H9 (cell line): ENCODE measurements around the gene WIZ. TPM values are rescaled to one million over a fixed set of nuclear protein-coding genes. Genes with fewer than 3 reads are reported as not detected.
A peak's percentile ranks its signal among the peaks of the same experiment; 100 is the strongest.

Experiments used
- DNase-seq: peaks from one replicate; pipeline ENCODE4 v3.0.0-alpha.2; 2017
- H2AFZ ChIP-seq: one replicate; pipeline ENCODE4 v1.6.1; 2013; ENCODE audit warnings: mild to moderate bottlenecking, low read length, control low read depth, moderate library complexity
- H2AK5ac ChIP-seq: 2 replicates; pipeline ENCODE4 v1.6.1; 2013; ENCODE audit warnings: low read length, control low read depth, mixed read lengths; ENCODE audit not compliant: insufficient read length
- H2BK120ac ChIP-seq: one replicate; pipeline ENCODE4 v1.6.1; 2013; ENCODE audit warnings: low read depth, mild to moderate bottlenecking, low read length, control low read depth, inconsistent platforms; ENCODE audit not compliant: poor library complexity, severe bottlenecking
- H2BK12ac ChIP-seq: 2 replicates; pipeline ENCODE4 v1.6.1; 2013; ENCODE audit warnings: low read length, control low read depth, mixed read lengths, low read depth; ENCODE audit not compliant: insufficient read length
- H2BK15ac ChIP-seq: 2 replicates; pipeline ENCODE4 v1.6.1; 2013; ENCODE audit warnings: low read depth, low read length, control low read depth
- H2BK20ac ChIP-seq: one replicate; pipeline ENCODE4 v1.6.1; 2013; ENCODE audit warnings: low read depth, mild to moderate bottlenecking, low read length, control low read depth, inconsistent platforms; ENCODE audit not compliant: poor library complexity, severe bottlenecking
- H2BK5ac ChIP-seq: 2 replicates; pipeline ENCODE4 v1.6.1; 2013; ENCODE audit warnings: low read length, control low read depth, mixed read lengths; ENCODE audit not compliant: insufficient read length
- H3K14ac ChIP-seq: 2 replicates; pipeline ENCODE4 v1.6.1; 2013; ENCODE audit warnings: low read length, control low read depth; ENCODE audit not compliant: insufficient read depth
- H3K18ac ChIP-seq: 2 replicates; pipeline ENCODE4 v1.6.1; 2013; ENCODE audit warnings: low read depth, mild to moderate bottlenecking, mixed read lengths, low read length, control low read depth; ENCODE audit not compliant: insufficient read length
- H3K23ac ChIP-seq: 2 replicates; pipeline ENCODE4 v1.6.1; 2013; ENCODE audit warnings: low read length, control low read depth, mixed read lengths, low read depth; ENCODE audit not compliant: insufficient read length
- H3K23me2 ChIP-seq: 2 replicates; pipeline ENCODE4 v1.6.1; 2013; ENCODE audit warnings: low read depth, mild to moderate bottlenecking, mixed read lengths, low read length, control low read depth; ENCODE audit not compliant: insufficient read length, poor library complexity, severe bottlenecking
- H3K27ac ChIP-seq: 2 replicates; pipeline ENCODE4 v1.5.1; 2013; ENCODE audit warnings: low read length, control low read depth, mixed read lengths, low read depth; ENCODE audit not compliant: insufficient read length
- H3K27me3 ChIP-seq: 2 replicates; pipeline ENCODE4 v1.6.1; 2013; ENCODE audit warnings: low read length, control low read depth, inconsistent platforms; ENCODE audit not compliant: insufficient read depth
- H3K4ac ChIP-seq: 2 replicates; pipeline ENCODE4 v1.6.1; 2013; ENCODE audit warnings: low read depth, mild to moderate bottlenecking, control low read depth, inconsistent platforms, low read length, moderate library complexity
- H3K4me1 ChIP-seq: 2 replicates; pipeline ENCODE4 v1.6.1; 2013; ENCODE audit warnings: low read length, control low read depth, inconsistent platforms; ENCODE audit not compliant: insufficient read depth
- H3K4me2 ChIP-seq: 2 replicates; pipeline ENCODE4 v1.6.1; 2013; ENCODE audit warnings: low read length, control low read depth, mixed read lengths; ENCODE audit not compliant: insufficient read length, insufficient read depth
- H3K56ac ChIP-seq: 2 replicates; pipeline ENCODE4 v1.6.1; 2013; ENCODE audit warnings: low read depth, mild to moderate bottlenecking, mixed read lengths, low read length, control low read depth; ENCODE audit not compliant: insufficient read length
- H3K79me1 ChIP-seq: 2 replicates; pipeline ENCODE4 v1.6.1; 2013; ENCODE audit warnings: low read depth, mild to moderate bottlenecking, moderate library complexity, low read length, control low read depth, inconsistent platforms; ENCODE audit not compliant: insufficient read depth, poor library complexity, severe bottlenecking
- H3K79me2 ChIP-seq: 2 replicates; pipeline ENCODE4 v1.6.1; 2013; ENCODE audit warnings: low read length, control low read depth, inconsistent platforms; ENCODE audit not compliant: insufficient read depth
- H3K9ac ChIP-seq: 2 replicates; pipeline ENCODE4 v1.6.1; 2013; ENCODE audit warnings: low read length, control low read depth, mixed read lengths; ENCODE audit not compliant: insufficient read length; ENCODE audit errors: extremely low read depth
- H3K9me3 ChIP-seq: one replicate; pipeline ENCODE4 v1.6.1; 2013; ENCODE audit warnings: low read depth, low read length, inconsistent platforms; ENCODE audit not compliant: control insufficient read depth
- H3T11ph ChIP-seq: one replicate; pipeline ENCODE4 v1.6.1; 2013; ENCODE audit warnings: mild to moderate bottlenecking, low read length, control low read depth, inconsistent platforms
- H4K20me1 ChIP-seq: one replicate; pipeline ENCODE4 v1.6.1; 2013; ENCODE audit not compliant: control insufficient read depth, insufficient read length, insufficient read depth
- H4K5ac ChIP-seq: 2 replicates; pipeline ENCODE4 v1.6.1; 2013; ENCODE audit warnings: low read depth, mild to moderate bottlenecking, mixed read lengths, low read length, control low read depth; ENCODE audit not compliant: insufficient read length
- H4K8ac ChIP-seq: replicated peaks from 2 replicates; pipeline ENCODE4 v1.6.1; 2013; ENCODE audit warnings: low read length, control low read depth, mixed read lengths, low read depth; ENCODE audit not compliant: insufficient read length
- H4K91ac ChIP-seq: 2 replicates; pipeline ENCODE4 v1.6.1; 2013; ENCODE audit warnings: low read depth, mild to moderate bottlenecking, moderate library complexity, mixed read lengths, low read length, control low read depth; ENCODE audit not compliant: insufficient read length
- H3K27ac Mint-ChIP-seq, 3 experiments: 2 replicates in 2 of 3; 3 replicates in 1 of 3; pipeline ENCODE4 v1.8.0; 2020 to 2021; ENCODE audit warnings: mixed read lengths in 3 of 3, mild to moderate bottlenecking in 1 of 3, moderate library complexity in 1 of 3
- H3K27me3 Mint-ChIP-seq: 2 replicates; pipeline ENCODE4 v1.8.0; 2021; ENCODE audit warnings: low read depth, mild to moderate bottlenecking, moderate library complexity, mixed read lengths
- H3K36me3 Mint-ChIP-seq, 3 experiments: 2 replicates in 2 of 3; 3 replicates in 1 of 3; pipeline ENCODE4 v1.8.0; 2020 to 2021; ENCODE audit warnings: low read depth in 3 of 3, mixed read lengths in 3 of 3; ENCODE audit not compliant: insufficient read depth in 1 of 3
- H3K4me1 Mint-ChIP-seq, 2 experiments: 2 replicates each; pipeline ENCODE4 v1.8.0; 2020; ENCODE audit warnings: mixed read lengths in 2 of 2
- H3K4me3 Mint-ChIP-seq, 2 experiments: 2 replicates in 1 of 2; 3 replicates in 1 of 2; pipeline ENCODE4 v1.8.0; 2020 to 2021; ENCODE audit warnings: mild to moderate bottlenecking in 2 of 2, mixed read lengths in 2 of 2, moderate library complexity in 1 of 2
- H3K9me3 Mint-ChIP-seq, 2 experiments: 2 replicates in 1 of 2; 3 replicates in 1 of 2; pipeline ENCODE4 v1.8.0; 2020; ENCODE audit warnings: mild to moderate bottlenecking in 2 of 2, mixed read lengths in 2 of 2, moderate library complexity in 1 of 2
- WGBS: extraction: QIAGEN DNeasy Blood & Tissue Kit; methylation state at CpG from one replicate; pipeline ENCODE4 v1.1.7; 2013; ENCODE audit warnings: missing lambda C conversion rate, low lambda C conversion rate, mixed read lengths; ENCODE audit not compliant: insufficient read length; ENCODE audit errors: extremely low coverage; 5-methylcytosine and 5-hydroxymethylcytosine counted together
- total RNA-seq: library from RNA; stranded (reverse); gene quantifications from 2 replicates; pipeline ENCODE4 v1.2.1, GENCODE V29; 2021
- TF ChIP-seq, protein P1 (sequence below): fragments of 200-600 bp; sonication (generic); conservative IDR thresholded peaks from 3 replicates; pipeline ENCODE4 v1.8.0; 2021; ENCODE audit warnings: antibody characterized with exemption, mild to moderate bottlenecking

The WIZ gene
- total RNA-seq, 1 experiment from 2014 or later, result 33.3 TPM

DNA sequence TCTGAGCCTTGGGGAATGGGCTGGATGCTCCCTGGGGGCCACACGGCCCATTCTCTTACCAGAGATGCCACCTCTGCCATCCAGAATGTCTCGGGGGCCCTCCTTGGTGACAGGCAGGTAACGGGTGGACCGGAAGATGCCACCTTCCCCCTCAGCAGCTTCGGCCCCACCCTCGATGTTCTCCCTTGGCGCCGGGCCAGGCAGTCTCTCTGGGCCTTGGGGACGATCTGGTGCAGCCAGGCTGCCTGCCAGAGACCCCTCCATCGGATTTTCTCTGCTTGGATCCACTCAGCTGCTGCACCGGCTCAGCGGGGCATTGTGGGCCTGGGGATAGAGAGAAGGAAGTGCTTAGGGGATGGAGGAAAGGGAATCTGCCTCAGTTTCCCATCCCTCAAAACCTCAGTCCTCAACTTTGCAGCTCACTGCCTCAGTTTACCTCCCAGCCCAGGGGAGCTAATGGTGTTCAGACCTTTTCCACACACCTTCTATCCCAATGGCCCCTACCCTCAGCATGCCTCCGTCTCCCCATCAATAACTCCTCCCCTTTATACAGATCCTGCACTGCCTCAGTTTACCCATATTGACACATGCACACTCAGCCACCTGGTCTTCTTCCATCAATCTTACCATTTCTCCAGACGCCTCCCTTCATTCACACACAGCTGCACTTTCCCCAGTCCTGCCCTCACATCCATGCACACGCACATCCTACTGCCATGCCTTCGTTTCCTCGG is 1.5 kb downstream of the WIZ start:
- Histone ChIP-seq H2BK12ac (no peak overlapping the region), H4K20me1 (no peaks in the 10 kb centered on the region), H3K27ac (no peak overlapping the region), H2BK120ac (no peak overlapping the region), H2AK5ac (no peak overlapping the region), H2BK5ac (no peak overlapping the region), H3K4me2 (peak overlapping the region; percentile 59), H3K27me3 (no peaks in the 10 kb centered on the region), H3K18ac (no peak overlapping the region), H4K5ac (no peak overlapping the region), H3K56ac (no peak overlapping the region), H3K9me3 (no peaks in the 10 kb centered on the region), H3K79me2 (no peaks in the 10 kb centered on the region), H4K91ac (no peak overlapping the region), H4K8ac (no peak overlapping the region), H3K4ac (no peak overlapping the region), H3K23me2 (peaks cover 20% of the 10 kb centered on the region), H3K23ac (no peak overlapping the region), H3T11ph (no peak overlapping the region), H3K9ac (no peak overlapping the region), H3K14ac (no peak overlapping the region), H2BK20ac (no peak overlapping the region), H3K79me1 (no peaks in the 10 kb centered on the region), H3K4me1 (no peaks in the 10 kb centered on the region; the same call in 1 of the 2 replicates), H2AFZ (no peak overlapping the region), H2BK15ac (no peak overlapping the region)
- no peaks in the 10 kb centered on the region for H3K36me3 Mint-ChIP-seq
- peak overlapping the region in 1 of 3 experiments; percentile 20; a peak in 1 of 7 replicates for H3K27ac Mint-ChIP-seq
- TF ChIP-seq, protein P1, sequence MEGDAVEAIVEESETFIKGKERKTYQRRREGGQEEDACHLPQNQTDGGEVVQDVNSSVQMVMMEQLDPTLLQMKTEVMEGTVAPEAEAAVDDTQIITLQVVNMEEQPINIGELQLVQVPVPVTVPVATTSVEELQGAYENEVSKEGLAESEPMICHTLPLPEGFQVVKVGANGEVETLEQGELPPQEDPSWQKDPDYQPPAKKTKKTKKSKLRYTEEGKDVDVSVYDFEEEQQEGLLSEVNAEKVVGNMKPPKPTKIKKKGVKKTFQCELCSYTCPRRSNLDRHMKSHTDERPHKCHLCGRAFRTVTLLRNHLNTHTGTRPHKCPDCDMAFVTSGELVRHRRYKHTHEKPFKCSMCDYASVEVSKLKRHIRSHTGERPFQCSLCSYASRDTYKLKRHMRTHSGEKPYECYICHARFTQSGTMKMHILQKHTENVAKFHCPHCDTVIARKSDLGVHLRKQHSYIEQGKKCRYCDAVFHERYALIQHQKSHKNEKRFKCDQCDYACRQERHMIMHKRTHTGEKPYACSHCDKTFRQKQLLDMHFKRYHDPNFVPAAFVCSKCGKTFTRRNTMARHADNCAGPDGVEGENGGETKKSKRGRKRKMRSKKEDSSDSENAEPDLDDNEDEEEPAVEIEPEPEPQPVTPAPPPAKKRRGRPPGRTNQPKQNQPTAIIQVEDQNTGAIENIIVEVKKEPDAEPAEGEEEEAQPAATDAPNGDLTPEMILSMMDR, result no peak
- peaks cover 10% of the 10 kb centered on the region for H3K27me3 Mint-ChIP-seq
- H3K9me3 Mint-ChIP-seq, result peaks cover 0 to 2% of the 10 kb centered on the region in 2 experiments; a peak in 3 of 5 replicates
- H3K4me3 Mint-ChIP-seq, result peak overlapping the region; percentile 68 to 82; a peak in 4 of 5 replicates
- no peak for DNase-seq
- no CpG with 5 or more reads among the region's 17 CpGs for WGBS
- H3K4me1 Mint-ChIP-seq, result peaks cover 7 to 17% of the 10 kb centered on the region in 2 experiments
